ENCODE measurements around the gene ANKRD40CL.

ANKRD40CL gene

GRCh38 chr17:50799582-50799981 is 32.3 kb upstream of the ANKRD40CL start:
- no peak for DNase-seq (ENCODE audit: extremely low read depth, low read depth)
- TF ChIP-seq CTCF (IDR thresholded peaks at IDR 0.05; ENCODE audit: low read depth, low read length), result no peak

GRCh38 chr17:50798424-50799288 is 31.3 kb upstream of the ANKRD40CL start:
- TF ChIP-seq CTCF (IDR thresholded peaks at IDR 0.05; ENCODE audit: low read depth, low read length), result no peak
- DNase-seq (ENCODE audit: extremely low read depth, low read depth), result no peak

- DNase-seq (ENCODE audit: extremely low read depth, low read depth), result no peak
- TF ChIP-seq CTCF (IDR thresholded peaks at IDR 0.05; ENCODE audit: low read depth, low read length), result no peak
Observed at GRCh38 chr17:50797135-50797810, 30.0 kb upstream of the ANKRD40CL start.

DNA sequence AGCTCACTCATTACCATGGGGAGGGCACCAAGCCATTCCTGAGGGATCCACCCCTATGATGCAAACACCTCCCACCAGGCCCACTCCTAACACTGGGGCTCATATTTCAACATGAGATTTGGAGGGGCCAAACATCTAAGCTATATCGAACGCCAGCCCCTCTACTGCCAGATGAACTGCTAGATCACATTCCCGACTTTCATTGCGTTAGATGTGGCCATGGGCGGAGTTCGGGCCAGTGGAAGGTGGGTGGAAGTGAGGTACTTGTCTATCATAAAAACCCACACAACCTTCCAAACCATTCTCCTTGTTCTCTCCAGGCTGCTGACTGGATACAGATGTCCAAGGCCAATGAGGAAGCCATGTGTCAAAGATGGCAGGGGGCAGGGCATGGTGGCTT is 27.0 kb upstream of the ANKRD40CL start:
- TF ChIP-seq CTCF (IDR thresholded peaks at IDR 0.05; ENCODE audit: low read depth, low read length), result no peak
- no peak for DNase-seq (ENCODE audit: extremely low read depth, low read depth)

DNA sequence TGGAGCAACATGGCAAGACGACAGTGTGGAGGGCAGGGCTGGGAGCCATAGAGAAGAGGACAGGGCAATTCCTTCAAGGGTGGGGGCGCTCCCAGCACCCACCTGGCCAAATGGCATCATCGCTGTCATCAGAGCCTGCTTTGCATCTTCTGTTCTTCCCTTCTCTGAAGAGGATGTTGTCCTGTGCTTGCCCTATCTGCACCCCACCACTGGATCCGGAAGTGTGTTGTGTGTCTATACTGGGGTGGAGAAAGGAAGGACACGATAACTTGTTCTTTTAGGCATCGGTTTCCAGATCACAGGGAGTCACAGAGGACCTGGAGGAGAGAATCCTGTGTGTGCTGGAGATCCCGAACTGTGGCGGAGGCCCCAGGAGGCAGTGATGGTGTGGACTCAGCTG is 25.7 kb upstream of the ANKRD40CL start:
- no peak for DNase-seq (ENCODE audit: extremely low read depth, low read depth)
- no peak for TF ChIP-seq CTCF (IDR thresholded peaks at IDR 0.05; ENCODE audit: low read depth, low read length)

DNA sequence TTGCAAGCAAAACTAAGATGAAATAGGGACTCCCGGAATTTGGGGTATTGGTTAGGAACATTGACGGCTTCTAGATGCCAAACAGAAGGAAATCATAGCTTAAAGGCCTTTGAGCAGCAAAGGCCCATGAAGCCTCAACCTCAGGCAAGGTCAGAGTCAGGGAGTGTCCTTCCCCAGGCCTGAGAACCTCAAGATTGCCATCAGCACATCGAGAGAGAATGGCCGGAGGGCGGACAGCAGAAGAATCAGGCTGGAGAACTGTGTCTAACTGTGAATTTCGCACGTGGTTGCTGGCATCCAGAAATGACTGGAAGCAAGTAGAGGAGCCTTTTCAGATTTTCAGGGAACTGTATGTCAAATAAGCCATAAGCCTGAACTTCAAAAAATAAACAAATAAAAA is 24.8 kb upstream of the ANKRD40CL start:
- no peak for TF ChIP-seq CTCF (IDR thresholded peaks at IDR 0.05; ENCODE audit: low read depth, low read length)
- no peak for DNase-seq (ENCODE audit: extremely low read depth, low read depth)

GRCh38 chr17:50790618-50791017 is 23.3 kb upstream of the ANKRD40CL start:
- no peak for TF ChIP-seq CTCF (IDR thresholded peaks at IDR 0.05; ENCODE audit: low read depth, low read length)
- no peak for DNase-seq (ENCODE audit: extremely low read depth, low read depth)
